GM23338 (cell line): Measurements from ENCODE around the gene IRF2BP2. TPM values are rescaled to one million over a fixed set of nuclear protein-coding genes. Genes with fewer than 3 reads are reported as not detected.

ENCODE experiments used
- ATAC-seq: fragments of 200-7000 bp; cut with Tn5 transposase; 3 replicates; pipeline ENCODE4 v1.9.1; 2020
- DNase-seq: peaks from one replicate; pipeline ENCODE4 v3.0.0-alpha.2; 2015; ENCODE audit warnings: low spot score
- H2AFZ ChIP-seq: fragments of 200-600 bp; sonication (generic); 2 replicates; pipeline ENCODE4 v1.8.0; 2016; ENCODE audit warnings: antibody characterized with exemption, mild to moderate bottlenecking, moderate library complexity
- H3F3A ChIP-seq: fragments of 200-600 bp; sonication (generic); replicated peaks from 2 replicates; pipeline ENCODE4 v1.8.0; 2017; ENCODE audit warnings: antibody characterized with exemption, mixed run types, low read depth
- H3K27ac ChIP-seq: fragments of 200-600 bp; sonication (generic); 2 replicates; pipeline ENCODE4 v1.6.1; 2016; ENCODE audit warnings: low read depth
- H3K27me3 ChIP-seq: fragments of 200-600 bp; sonication (generic); 2 replicates; pipeline ENCODE4 v1.8.0; 2016; ENCODE audit warnings: mild to moderate bottlenecking, mixed run types, moderate library complexity; ENCODE audit not compliant: insufficient read depth
- H3K36me3 ChIP-seq: fragments of 200-600 bp; sonication (generic); 2 replicates; pipeline ENCODE4 v1.8.0; 2016; ENCODE audit warnings: mild to moderate bottlenecking; ENCODE audit not compliant: insufficient read depth
- H3K4me1 ChIP-seq: fragments of 200-600 bp; sonication (generic); 2 replicates; pipeline ENCODE4 v1.8.0; 2016; ENCODE audit warnings: mild to moderate bottlenecking, moderate library complexity; ENCODE audit not compliant: insufficient read depth
- H3K4me2 ChIP-seq: fragments of 200-600 bp; sonication (generic); 2 replicates; pipeline ENCODE4 v1.7.1; 2017; ENCODE audit warnings: mixed run types
- H3K4me3 ChIP-seq: fragments of 200-600 bp; sonication (generic); 2 replicates; pipeline ENCODE4 v1.6.1; 2016; ENCODE audit warnings: mixed run types
- H3K79me2 ChIP-seq: fragments of 200-600 bp; sonication (generic); replicated peaks from 2 replicates; pipeline ENCODE4 v1.8.0; 2017; ENCODE audit warnings: mild to moderate bottlenecking; ENCODE audit not compliant: insufficient read depth
- H3K9me2 ChIP-seq: fragments of 200-600 bp; sonication (generic); 2 replicates; pipeline ENCODE4 v1.8.0; 2017; ENCODE audit not compliant: insufficient read depth
- H4K20me1 ChIP-seq: fragments of 200-600 bp; sonication (generic); replicated peaks from 2 replicates; pipeline ENCODE4 v1.8.0; 2017; ENCODE audit warnings: mild to moderate bottlenecking; ENCODE audit not compliant: insufficient read depth
- H3K27ac Mint-ChIP-seq: 2 replicates; pipeline ENCODE4 v1.8.0; 2020; ENCODE audit warnings: inconsistent platforms, mild to moderate bottlenecking, moderate library complexity, mixed read lengths
- H3K27me3 Mint-ChIP-seq: 3 replicates; pipeline ENCODE4 v1.8.0; 2022; ENCODE audit warnings: low read depth, mild to moderate bottlenecking, moderate library complexity, mixed read lengths, inconsistent platforms; ENCODE audit not compliant: insufficient read depth, poor library complexity
- H3K36me3 Mint-ChIP-seq: 3 replicates; pipeline ENCODE4 v1.8.0; 2021; ENCODE audit warnings: low read depth, mild to moderate bottlenecking, inconsistent platforms, moderate library complexity, mixed read lengths
- H3K4me1 Mint-ChIP-seq: 3 replicates; pipeline ENCODE4 v1.8.0; 2020; ENCODE audit warnings: mild to moderate bottlenecking, inconsistent platforms, mixed read lengths
- H3K4me3 Mint-ChIP-seq: 3 replicates; pipeline ENCODE4 v1.8.0; 2021; ENCODE audit warnings: moderate library complexity, mild to moderate bottlenecking, inconsistent platforms, mixed read lengths
- H3K9me3 Mint-ChIP-seq: 3 replicates; pipeline ENCODE4 v1.8.0; 2020; ENCODE audit warnings: moderate library complexity, mild to moderate bottlenecking, inconsistent platforms, mixed read lengths
- CREB1 ChIP-seq: fragments of 250-450 bp; sonication (Bioruptor Pico); IDR thresholded peaks from 2 replicates; pipeline ENCODE4 v1.5.0; 2020; ENCODE audit warnings: low read depth, mild to moderate bottlenecking, moderate library complexity
- CTCF ChIP-seq, 2 experiments: fragments of 200-600 bp in 1 of 2; sonication (generic) in 1 of 2; conservative IDR thresholded peaks; 2 replicates each; pipeline versions ENCODE4 v1.5.1 to v1.6.1; 2016 to 2017; ENCODE audit warnings: antibody characterized with exemption in 2 of 2, low read depth in 2 of 2, mild to moderate bottlenecking in 2 of 2, moderate library complexity in 1 of 2
- ETS1 ChIP-seq: IDR thresholded peaks from 2 replicates; pipeline ENCODE4 v1.6.1; 2016; ENCODE audit warnings: antibody characterized with exemption
- EZH2 ChIP-seq: fragments of 200-600 bp; sonication (generic); IDR thresholded peaks from one replicate; pipeline ENCODE4 v1.8.0; 2017; ENCODE audit warnings: antibody characterized with exemption, mild to moderate bottlenecking, low read depth; ENCODE audit not compliant: unreplicated experiment
- EZH2phosphoT487 ChIP-seq: fragments of 200-600 bp; sonication (generic); IDR thresholded peaks from one replicate; pipeline ENCODE4 v1.8.1; 2018; ENCODE audit warnings: antibody characterized with exemption; ENCODE audit not compliant: unreplicated experiment
- JUNB ChIP-seq: IDR thresholded peaks from one replicate; pipeline ENCODE4 v1.6.1; 2016; ENCODE audit warnings: antibody characterized with exemption; ENCODE audit not compliant: unreplicated experiment
- POLR2AphosphoS5 ChIP-seq: IDR thresholded peaks from 2 replicates; pipeline ENCODE4 v1.6.1; 2016; ENCODE audit warnings: antibody characterized with exemption, low read depth
- REST ChIP-seq: IDR thresholded peaks from one replicate; pipeline ENCODE4 v1.6.1; 2018; ENCODE audit warnings: antibody characterized with exemption; ENCODE audit not compliant: unreplicated experiment
- STAT1 ChIP-seq: IDR thresholded peaks from one replicate; pipeline ENCODE4 v1.6.1; 2016; ENCODE audit warnings: antibody characterized with exemption; ENCODE audit not compliant: unreplicated experiment
- ZNF114 ChIP-seq: fragments of 250-450 bp; sonication (Bioruptor Pico); IDR thresholded peaks from 2 replicates; pipeline ENCODE4 v1.5.0; 2020; ENCODE audit warnings: mild to moderate bottlenecking, moderate library complexity
- ZNF331 ChIP-seq: fragments of 250-450 bp; sonication (Bioruptor Pico); IDR thresholded peaks from 2 replicates; pipeline ENCODE4 v1.5.0; 2020; ENCODE audit warnings: low read depth, mild to moderate bottlenecking, moderate library complexity
- polyA plus RNA-seq: library from polyadenylated mRNA; unstranded; fragments of >200 nt; fragmentation: Nextera tagmentation; extraction: Ambion mirVana; gene quantifications from 2 replicates; pipeline ENCODE4 v1.2.1, GENCODE V29; 2016
- total RNA-seq: library from RNA; depleted of rRNA; stranded (reverse); fragments of >200 nt; shearing (Covaris generic); gene quantifications from 2 replicates; pipeline ENCODE4 v1.2.3, GENCODE V29; 2014

IRF2BP2 gene
- total and polyA plus RNA-seq, 2 experiments from 2014 or later = 19.4 to 62.4 TPM

- H3K36me3 Mint-ChIP-seq = no peaks in the 10 kb centered on the region
- TF ChIP-seq POLR2AphosphoS5 (no peak), STAT1 (no peak), REST (no peak), ZNF114 (CRISPR knock-in tag) (no peak), JUNB (no peak)
- Histone ChIP-seq H3K27ac (no peak overlapping the region), H2AFZ (no peak overlapping the region), H3K4me2 (no peak overlapping the region), H3K9me2 (no peaks in the 10 kb centered on the region), H4K20me1 (no peaks in the 10 kb centered on the region), H3K79me2 (no peaks in the 10 kb centered on the region), H3K4me1 (peaks cover 29% of the 10 kb centered on the region), H3K4me3 (no peak overlapping the region), H3K27me3 (no peaks in the 10 kb centered on the region), H3K36me3 (no peaks in the 10 kb centered on the region; the same call in 1 of the 2 replicates), H3F3A (no peaks in the 10 kb centered on the region)
- ATAC-seq (no peak), DNase-seq (no peak)
- no peak overlapping the region for H3K4me3 Mint-ChIP-seq
- peaks cover 45% of the 10 kb centered on the region for H3K4me1 Mint-ChIP-seq
- no peaks in the 10 kb centered on the region for H3K9me3 Mint-ChIP-seq
- H3K27me3 Mint-ChIP-seq = peaks cover 4% of the 10 kb centered on the region
- H3K27ac Mint-ChIP-seq = no peak overlapping the region
These were observed 11.8 kb upstream of the IRF2BP2 start for GRCh38 chr1:234621657-234622335.

GRCh38 chr1:234621127-234621468 lies 11.1 kb upstream of the IRF2BP2 start:
- Histone ChIP-seq H3K4me2 (no peak overlapping the region), H3F3A (no peaks in the 10 kb centered on the region), H3K9me2 (no peaks in the 10 kb centered on the region), H3K4me3 (no peak overlapping the region), H3K4me1 (peaks cover 34% of the 10 kb centered on the region), H3K36me3 (no peaks in the 10 kb centered on the region), H3K79me2 (no peaks in the 10 kb centered on the region), H3K27ac (no peak overlapping the region), H2AFZ (no peak overlapping the region), H3K27me3 (no peaks in the 10 kb centered on the region), H4K20me1 (no peaks in the 10 kb centered on the region)
- DNase-seq (no peak), ATAC-seq (no peak)
- Mint-ChIP-seq H3K4me3 (no peak overlapping the region), H3K27me3 (peaks cover 4% of the 10 kb centered on the region), H3K4me1 (peaks cover 49% of the 10 kb centered on the region), H3K27ac (no peak overlapping the region), H3K36me3 (no peaks in the 10 kb centered on the region), H3K9me3 (no peaks in the 10 kb centered on the region)
- TF ChIP-seq ZNF331 = no peak
- no peak for TF ChIP-seq CREB1 (CRISPR knock-in tag)
- TF ChIP-seq ZNF114 (CRISPR knock-in tag) = no peak
- TF ChIP-seq REST = no peak
- TF ChIP-seq CTCF (conservative IDR thresholded peaks at IDR 0.05; ENCODE audit: low read depth in 2 of 2) = no peak
- no peak for TF ChIP-seq EZH2phosphoT487
- no peak for TF ChIP-seq ETS1
- TF ChIP-seq STAT1 = no peak
- no peak for TF ChIP-seq POLR2AphosphoS5
- no peak for TF ChIP-seq EZH2
